Activated naive CD4-positive, alpha-beta T cell treated with anti-CD3 and anti-CD28 coated beads for 36 hours (primary cell): ENCODE results near the gene RNF217. TPM values are rescaled to one million over a fixed set of nuclear protein-coding genes. Genes with fewer than 3 reads are reported as not detected.

Source experiments
- CTCF ChIA-PET: fragments of 350-600 bp; sonication (Branson Sonifier 250); formaldehyde crosslinking; loops from one replicate; lab custom pipeline; 2021; ENCODE audit warnings: antibody characterized with exemption; lab: Charles Lee
- DNase-seq: peaks from one replicate; pipeline ENCODE4 v3.0.0-alpha.2; 2020
- H3K27ac Mint-ChIP-seq: one replicate; pipeline ENCODE4 v1.8.0; 2021; ENCODE audit warnings: mild to moderate bottlenecking, mixed read lengths
- H3K27me3 Mint-ChIP-seq: one replicate; pipeline ENCODE4 v1.8.0; 2021; ENCODE audit warnings: low read depth, mixed read lengths
- H3K36me3 Mint-ChIP-seq: one replicate; pipeline ENCODE4 v1.8.0; 2021; ENCODE audit warnings: low read depth, mixed read lengths
- H3K4me1 Mint-ChIP-seq: one replicate; pipeline ENCODE4 v1.8.0; 2021; ENCODE audit warnings: low read depth, mixed read lengths
- H3K4me3 Mint-ChIP-seq: one replicate; pipeline ENCODE4 v1.8.0; 2021; ENCODE audit warnings: mild to moderate bottlenecking, moderate library complexity, mixed read lengths
- H3K9me3 Mint-ChIP-seq: one replicate; pipeline ENCODE4 v1.8.0; 2021; ENCODE audit warnings: mixed read lengths
- intact Hi-C: fragments of 100-400 bp; cut with micrococcal nuclease; formaldehyde crosslinking; loops from one replicate; pipeline ENCODE4 v1.15.1; 2023
- total RNA-seq, 2 experiments: library from RNA; stranded (reverse); gene quantifications; one replicate each; pipeline ENCODE4 v1.2.3, GENCODE V29; 2021

Gene RNF217
- total RNA-seq, 2 experiments from 2014 or later: 1.8 to 2.4 TPM

- DNase-seq: no peak
- CTCF ChIA-PET: no interaction called here
- Mint-ChIP-seq H3K9me3 (no peaks in the 10 kb centered on the region), H3K27ac (no peak overlapping the region), H3K36me3 (no peaks in the 10 kb centered on the region), H3K4me1 (no peaks in the 10 kb centered on the region), H3K27me3 (no peaks in the 10 kb centered on the region), H3K4me3 (no peak overlapping the region)
- intact Hi-C loops: no loop called here
These were observed 116.5 kb downstream of the RNF217 start for GRCh38 chr6:125078602-125079321.

DNA sequence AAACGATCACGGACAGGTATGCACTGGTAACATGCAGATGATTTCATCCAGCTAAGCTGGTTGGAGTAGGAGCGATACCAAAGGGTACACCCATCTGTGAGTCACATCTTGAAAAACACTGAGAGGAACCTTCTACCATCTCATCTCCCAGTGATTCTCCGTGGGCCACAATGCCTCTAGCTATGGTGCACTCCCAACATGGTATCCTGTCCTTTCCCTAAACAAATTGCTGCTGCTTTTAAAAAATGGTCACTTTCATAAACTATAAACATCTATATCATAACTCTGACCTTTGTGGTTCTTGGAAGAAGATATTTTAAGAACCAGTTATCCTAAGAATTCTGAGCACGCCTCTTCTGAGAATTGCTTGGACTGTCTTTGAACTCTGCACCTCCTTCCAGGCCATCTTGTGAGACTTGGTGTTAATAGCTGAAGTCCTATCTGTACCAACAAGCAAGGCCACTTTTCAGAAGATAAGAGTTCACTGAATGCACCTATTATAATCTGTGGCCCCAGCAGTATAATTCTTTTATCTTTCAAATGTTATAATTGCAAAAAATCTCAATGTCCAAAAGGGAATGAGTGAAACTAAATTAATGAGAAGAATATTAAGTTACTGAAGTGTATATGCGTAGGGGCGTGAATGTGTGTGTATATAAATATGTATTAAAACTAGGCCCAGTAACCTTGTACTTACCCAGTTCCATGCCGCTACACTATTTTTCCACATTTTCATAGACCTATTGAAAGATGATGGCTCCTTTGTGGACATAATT is 120.9 kb downstream of the RNF217 start:
- Mint-ChIP-seq H3K4me3 (no peak overlapping the region), H3K27me3 (no peaks in the 10 kb centered on the region), H3K27ac (no peak overlapping the region), H3K9me3 (no peaks in the 10 kb centered on the region), H3K36me3 (no peaks in the 10 kb centered on the region), H3K4me1 (no peaks in the 10 kb centered on the region)
- DNase-seq: no peak
- CTCF ChIA-PET: no interaction called here
- intact Hi-C loops: no loop called here

- intact Hi-C loops: no loop called here
- Mint-ChIP-seq H3K36me3 (no peaks in the 10 kb centered on the region), H3K4me1 (no peaks in the 10 kb centered on the region), H3K27me3 (no peaks in the 10 kb centered on the region), H3K27ac (no peak overlapping the region), H3K4me3 (no peak overlapping the region), H3K9me3 (no peaks in the 10 kb centered on the region)
- no peak for DNase-seq
- CTCF ChIA-PET: no interaction called here
These were observed 121.4 kb downstream of the RNF217 start for GRCh38 chr6:125083684-125083990.

DNA sequence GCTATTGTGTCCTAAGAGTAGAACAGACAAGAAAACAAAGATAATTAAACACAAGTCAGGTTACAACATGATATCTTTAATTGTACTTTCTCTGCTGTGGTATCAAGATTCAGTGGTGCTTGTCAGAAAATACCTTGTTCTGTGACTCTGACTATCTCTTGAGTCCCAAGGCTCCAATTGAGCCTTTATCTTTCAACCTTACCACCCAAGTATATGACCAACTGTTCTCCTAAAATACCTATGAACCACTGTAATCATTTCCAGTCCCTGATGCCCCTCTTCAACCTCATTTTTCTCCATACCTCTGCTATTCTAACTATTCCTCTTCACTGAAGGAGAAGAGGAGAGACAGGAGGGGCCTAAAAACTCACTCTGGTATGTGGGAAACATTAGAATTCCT is 124.5 kb downstream of the RNF217 start:
- no peak overlapping the region for H3K27ac Mint-ChIP-seq
- no peaks in the 10 kb centered on the region for H3K9me3 Mint-ChIP-seq
- H3K4me3 Mint-ChIP-seq: no peak overlapping the region
- no peaks in the 10 kb centered on the region for H3K4me1 Mint-ChIP-seq
- CTCF ChIA-PET: no interaction called here
- no peaks in the 10 kb centered on the region for H3K27me3 Mint-ChIP-seq
- intact Hi-C loops: no loop called here
- DNase-seq: no peak
- no peaks in the 10 kb centered on the region for H3K36me3 Mint-ChIP-seq

GRCh38 chr6:125088963-125089362 is 126.7 kb downstream of the RNF217 start:
- H3K4me1 Mint-ChIP-seq: no peaks in the 10 kb centered on the region
- DNase-seq: no peak
- H3K27me3 Mint-ChIP-seq: no peaks in the 10 kb centered on the region
- no peak overlapping the region for H3K4me3 Mint-ChIP-seq
- intact Hi-C loops: no loop called here
- no peak overlapping the region for H3K27ac Mint-ChIP-seq
- CTCF ChIA-PET: no interaction called here
- no peaks in the 10 kb centered on the region for H3K36me3 Mint-ChIP-seq
- H3K9me3 Mint-ChIP-seq: no peaks in the 10 kb centered on the region

DNA sequence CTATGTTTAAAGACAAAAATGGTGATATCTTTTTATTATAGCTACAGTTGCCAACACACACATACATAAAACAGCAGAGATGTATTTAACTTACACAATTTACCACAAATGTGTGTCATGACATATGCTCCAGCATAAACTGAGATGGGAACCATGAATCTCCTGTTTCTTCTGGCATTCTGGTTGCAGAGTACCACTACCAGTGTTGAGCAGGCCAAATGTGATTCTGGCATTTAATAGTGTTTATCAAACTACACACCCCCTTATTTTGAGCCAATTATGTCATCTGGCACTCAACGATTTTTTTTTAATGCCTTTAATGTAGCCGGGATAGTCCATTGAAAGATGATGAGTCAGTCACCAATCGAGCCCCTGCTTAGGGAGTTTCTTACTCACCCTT is 132.3 kb downstream of the RNF217 start:
- Mint-ChIP-seq H3K27me3 (peaks cover 6% of the 10 kb centered on the region), H3K27ac (no peak overlapping the region), H3K36me3 (no peaks in the 10 kb centered on the region), H3K4me1 (peaks cover 2% of the 10 kb centered on the region), H3K4me3 (no peak overlapping the region), H3K9me3 (no peaks in the 10 kb centered on the region)
- no peak for DNase-seq
- CTCF ChIA-PET: no interaction called here
- intact Hi-C loops: no loop called here

GRCh38 chr6:125095580-125096301 is 133.5 kb downstream of the RNF217 start:
- peaks cover 5% of the 10 kb centered on the region for H3K4me1 Mint-ChIP-seq
- intact Hi-C loops: no loop called here
- CTCF ChIA-PET: interaction anchor here (0.7 to 2.7 kb wide), 2 partner anchors 19 to 71 kb away, joined by 3 to 7 read pairs; no protein-coding TSS in a partner anchor
- no peaks in the 10 kb centered on the region for H3K36me3 Mint-ChIP-seq
- H3K9me3 Mint-ChIP-seq: no peaks in the 10 kb centered on the region
- H3K27me3 Mint-ChIP-seq: peaks cover 6% of the 10 kb centered on the region
- no peak overlapping the region for H3K4me3 Mint-ChIP-seq
- no peak overlapping the region for H3K27ac Mint-ChIP-seq
- DNase-seq: no peak

- Mint-ChIP-seq H3K4me3 (no peak overlapping the region), H3K27me3 (peaks cover 6% of the 10 kb centered on the region), H3K36me3 (no peaks in the 10 kb centered on the region), H3K9me3 (no peaks in the 10 kb centered on the region), H3K27ac (no peak overlapping the region), H3K4me1 (peaks cover 10% of the 10 kb centered on the region)
- CTCF ChIA-PET: interaction anchor here (1.3 to 2.7 kb wide), 2 partner anchors 17 to 227 kb away, joined by 5 to 7 read pairs; no protein-coding TSS in a partner anchor
- intact Hi-C loops: no loop called here
- no peak for DNase-seq
These were observed 134.9 kb downstream of the RNF217 start for GRCh38 chr6:125097186-125097585.

DNA sequence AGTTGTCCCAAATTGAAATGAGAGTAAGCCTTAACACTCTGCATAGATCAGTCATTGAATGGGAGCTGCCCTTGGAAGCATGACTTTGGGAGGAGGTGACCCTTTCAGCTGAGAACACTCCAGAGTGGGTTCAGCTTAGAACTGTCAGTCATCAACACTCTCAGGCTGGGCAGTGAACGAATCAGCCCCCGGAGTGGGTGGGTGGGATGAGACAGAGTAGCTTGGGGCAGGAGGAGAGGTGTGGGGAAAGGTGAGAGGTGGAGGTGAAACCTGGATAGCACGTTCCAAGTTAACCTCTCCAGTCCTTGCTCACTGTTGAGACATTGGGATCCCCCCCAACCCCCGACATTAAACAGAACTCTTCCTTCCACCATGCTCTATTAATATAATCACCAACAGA is 136.0 kb downstream of the RNF217 start:
- Mint-ChIP-seq H3K9me3 (no peaks in the 10 kb centered on the region), H3K36me3 (no peaks in the 10 kb centered on the region), H3K27ac (no peak overlapping the region), H3K4me3 (no peak overlapping the region), H3K27me3 (peaks cover 6% of the 10 kb centered on the region), H3K4me1 (peaks cover 10% of the 10 kb centered on the region)
- intact Hi-C loops: no loop called here
- no peak for DNase-seq
- CTCF ChIA-PET: interaction anchor here (1.6 kb wide), 1 partner anchor 15 kb away, joined by 5 read pairs; no protein-coding TSS in a partner anchor

GRCh38 chr6:125099211-125100073 is 137.2 kb downstream of the RNF217 start:
- Mint-ChIP-seq H3K4me3 (peak overlapping the region; percentile 60), H3K27ac (no peak overlapping the region), H3K27me3 (peaks cover 6% of the 10 kb centered on the region), H3K4me1 (peaks cover 10% of the 10 kb centered on the region), H3K9me3 (no peaks in the 10 kb centered on the region), H3K36me3 (no peaks in the 10 kb centered on the region)
- intact Hi-C loops: no loop called here
- peak; percentile 48 for DNase-seq
- CTCF ChIA-PET: interaction anchor here (0.6 to 1.6 kb wide), 2 partner anchors 14 to 15 kb away, joined by 3 to 5 read pairs; no protein-coding TSS in a partner anchor

DNA sequence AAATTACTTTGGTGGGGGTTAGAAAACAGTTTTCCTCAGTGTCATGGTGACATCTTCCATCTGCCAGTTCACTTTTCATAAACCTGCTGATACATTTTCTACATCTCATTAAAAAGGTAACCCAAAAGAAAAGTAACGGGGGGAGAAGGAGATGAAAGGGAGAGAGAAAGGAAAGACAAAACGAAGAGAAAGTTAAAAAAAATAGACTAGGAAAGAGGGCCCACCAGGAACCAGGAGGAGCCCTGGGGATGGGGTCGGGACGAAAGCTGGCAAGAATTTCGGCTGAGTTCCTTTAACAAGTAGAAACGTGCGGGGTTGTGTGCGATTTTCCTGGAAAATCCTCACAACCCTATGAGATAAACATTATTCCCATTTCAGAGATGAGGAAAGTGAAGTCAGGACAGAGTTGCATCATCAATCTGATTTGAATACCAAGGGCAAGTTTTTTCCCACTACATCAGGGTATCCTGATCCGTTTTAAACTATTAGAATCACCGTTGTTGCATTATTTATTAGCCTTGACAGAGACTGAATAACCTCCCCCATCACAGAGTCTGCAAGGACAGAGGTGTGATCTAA is 137.9 kb downstream of the RNF217 start:
- Mint-ChIP-seq H3K36me3 (no peaks in the 10 kb centered on the region), H3K27me3 (peaks cover 6% of the 10 kb centered on the region), H3K4me3 (peak overlapping the region; percentile 60), H3K4me1 (peaks cover 10% of the 10 kb centered on the region), H3K27ac (no peak overlapping the region), H3K9me3 (no peaks in the 10 kb centered on the region)
- CTCF ChIA-PET: interaction anchor here (0.6 to 0.8 kb wide), 2 partner anchors 11 to 14 kb away, joined by 3 to 4 read pairs; no protein-coding TSS in a partner anchor
- intact Hi-C loops: no loop called here
- DNase-seq: no peak
